GM19025 (cell line): ENCODE results near the gene GPSM3.
"Not testable (repeated sequence)": the region's sequence is repeated elsewhere in the genome, so short reads cannot be mapped to it uniquely, and the experiment has no call there.

Experiments used
- ATAC-seq: cut with Tn5 transposase; IDR thresholded peaks from one replicate; pipeline ENCODE4 v1.9.1; 2021; ENCODE audit warnings: mild to moderate bottlenecking, low read depth, moderate library complexity; ENCODE audit not compliant: unreplicated experiment

GPSM3 gene

DNA sequence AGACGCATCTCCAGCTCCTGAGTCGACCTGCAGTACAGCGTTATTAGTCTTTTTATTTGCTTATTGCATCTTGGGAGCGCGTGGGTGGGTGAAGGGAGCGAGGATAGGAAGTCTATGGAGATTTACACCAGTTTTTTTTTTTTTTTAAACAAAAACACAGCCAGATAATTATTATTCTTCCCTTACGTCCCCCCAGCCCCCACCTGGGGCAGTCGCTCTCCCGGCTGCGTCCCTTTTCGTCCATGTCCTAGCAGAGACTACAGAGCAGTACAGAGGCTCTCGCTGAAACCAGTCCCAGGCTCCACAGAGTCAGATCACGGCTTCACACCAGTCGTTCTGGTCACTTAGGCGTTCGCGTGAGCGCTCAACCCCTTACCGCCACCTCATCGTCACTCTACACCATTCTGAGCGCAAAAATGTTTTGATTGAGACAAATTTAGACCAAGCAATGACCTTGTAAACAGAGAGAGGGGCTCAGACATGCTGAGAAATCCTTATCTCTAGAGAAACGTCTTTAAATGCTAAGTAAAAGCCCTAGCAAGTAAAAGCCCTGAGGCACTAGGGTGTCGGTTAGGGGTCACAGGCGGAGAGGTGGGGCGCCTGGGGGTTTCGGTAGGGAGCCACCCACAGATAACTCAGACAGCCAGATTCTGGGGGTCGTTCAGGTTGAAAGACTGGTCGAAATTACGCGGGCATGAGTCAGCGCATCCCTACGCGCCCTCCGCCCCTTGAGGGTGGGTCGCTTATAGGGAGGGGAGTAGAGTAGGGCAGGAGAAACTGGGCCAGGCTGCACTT lies 39.5 kb downstream of the GPSM3 start:
- ATAC-seq, result no peak

DNA sequence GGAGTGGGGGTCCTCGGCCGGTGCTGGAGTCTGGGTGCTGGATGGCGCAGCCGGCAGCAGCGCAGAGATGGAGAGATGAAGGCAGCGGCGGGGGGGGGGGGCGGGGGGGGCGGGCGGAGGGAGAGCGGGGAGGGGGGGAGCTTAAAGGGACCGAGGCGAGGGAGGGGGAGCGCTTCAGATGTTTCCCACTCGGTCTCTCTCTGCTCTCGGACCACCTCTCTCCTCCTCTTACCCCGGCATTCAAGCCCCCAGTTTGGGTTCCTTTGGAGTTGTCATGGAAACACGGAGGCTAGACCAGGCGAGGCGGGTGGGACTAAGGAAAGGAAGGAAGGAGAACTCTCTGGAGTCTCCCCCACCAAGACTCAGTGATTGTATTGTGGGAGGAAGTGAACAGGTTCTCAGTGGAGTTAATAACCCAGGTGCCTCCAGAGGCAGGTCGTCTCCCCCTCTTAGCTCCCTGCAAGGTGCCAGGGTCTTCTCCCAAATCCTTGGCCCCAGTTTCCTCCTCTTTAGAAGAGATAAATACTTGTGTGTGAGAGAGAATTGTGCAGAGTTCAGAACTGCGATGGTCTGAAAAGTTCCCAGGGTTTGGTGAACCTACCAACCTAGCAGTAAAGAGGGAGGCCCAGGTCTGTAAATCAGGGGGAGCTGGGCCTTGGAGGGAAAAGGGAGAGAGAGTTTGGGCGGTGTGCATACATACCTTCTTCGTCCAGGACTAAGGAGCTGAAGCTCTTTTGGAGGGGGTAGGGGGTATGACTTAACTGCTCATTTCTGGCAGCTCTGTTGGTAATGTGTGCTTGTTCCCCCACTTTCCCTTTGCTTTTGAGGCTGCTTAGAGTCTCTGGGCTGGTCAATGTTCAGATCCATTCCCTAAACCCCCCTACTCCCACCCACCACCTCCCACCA lies 40.3 kb downstream of the GPSM3 start, which contains the start of gene PRRT1:
Gene PRRT1 (minus strand): TSS at position 77 of the 906 bp plus-strand sequence. CDS start 112 bp downstream, outside the sequence.
- ATAC-seq, result no peak

DNA sequence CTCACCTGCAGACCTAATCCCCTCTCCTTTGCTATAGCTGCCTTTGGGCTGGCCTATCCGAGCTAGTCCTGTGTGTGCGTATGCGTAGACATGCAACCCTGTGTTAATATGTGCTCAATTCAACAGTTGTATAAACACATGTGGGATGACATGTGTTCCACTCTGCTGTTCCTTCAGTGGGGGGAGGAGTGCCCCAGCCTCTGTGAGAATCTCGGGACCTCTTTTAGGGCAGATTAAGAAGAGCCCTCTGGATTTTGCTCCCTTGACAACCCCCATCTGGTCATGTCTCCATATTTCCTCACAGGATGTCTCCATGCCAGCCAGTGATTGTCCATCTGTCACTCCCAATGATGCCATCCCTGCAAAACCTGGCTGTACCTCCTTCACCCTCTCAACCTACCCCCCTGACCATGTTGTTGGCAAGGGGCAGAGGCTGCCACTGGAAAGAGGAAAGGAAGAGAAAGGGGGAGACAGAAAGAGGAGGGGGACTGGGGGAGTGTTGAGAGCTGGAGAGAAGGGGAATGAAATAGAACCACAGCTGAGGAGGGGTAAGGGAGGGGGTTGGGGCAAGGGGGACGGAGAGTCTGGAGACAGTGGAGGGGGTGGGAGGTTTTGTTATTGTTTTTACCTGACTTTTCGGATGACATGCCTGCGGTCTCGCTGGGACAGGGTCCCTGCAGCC lies 41.1 kb downstream of the GPSM3 start:
- ATAC-seq, result no peak

DNA sequence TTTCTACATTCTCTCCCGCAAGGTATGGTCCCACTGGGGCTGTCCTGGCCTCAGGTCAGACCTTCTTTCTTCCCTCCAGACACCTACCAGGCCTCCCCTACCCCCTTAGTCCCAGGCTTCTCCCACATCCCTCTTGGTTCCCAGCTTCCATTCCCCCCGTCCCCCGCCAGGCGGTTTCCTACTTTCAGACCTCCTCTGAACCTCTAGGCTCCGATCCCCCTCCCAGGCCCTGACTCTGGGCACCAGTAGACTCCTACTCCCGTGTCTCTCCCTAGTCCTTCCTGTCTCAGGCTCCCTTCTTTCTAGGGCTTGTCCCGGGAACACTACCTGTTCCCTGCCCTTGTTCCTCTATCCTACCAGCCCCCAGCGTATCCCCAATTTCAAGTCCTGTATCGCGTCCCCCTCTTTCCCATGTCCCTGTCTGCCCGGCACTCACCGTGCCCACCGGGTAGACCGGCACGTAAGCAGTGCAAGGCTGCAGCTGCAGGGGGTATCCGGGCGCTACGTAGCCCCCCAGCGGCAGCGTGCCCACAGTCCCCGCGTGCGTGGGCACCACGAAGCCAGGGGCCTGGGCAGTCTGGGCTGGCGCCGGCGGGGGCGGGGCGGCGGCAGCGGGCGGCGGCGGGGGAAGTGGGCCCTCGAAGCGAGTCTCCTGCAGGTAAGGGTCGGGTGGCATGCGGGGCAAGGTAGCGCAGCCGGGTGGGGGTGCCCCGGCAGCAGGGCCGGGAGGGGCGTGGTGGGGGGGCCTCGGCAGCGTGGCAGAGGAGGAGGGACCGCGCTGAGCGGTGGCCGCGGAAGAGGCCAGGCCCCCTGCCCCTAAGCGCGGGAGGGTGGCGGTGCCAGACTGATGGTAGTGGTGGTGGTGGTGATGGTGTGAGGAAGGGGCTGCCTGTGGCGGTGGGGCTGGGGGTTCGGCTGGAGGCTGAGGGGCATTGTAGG lies 42.2 kb downstream of the GPSM3 start:
- no peak for ATAC-seq

DNA sequence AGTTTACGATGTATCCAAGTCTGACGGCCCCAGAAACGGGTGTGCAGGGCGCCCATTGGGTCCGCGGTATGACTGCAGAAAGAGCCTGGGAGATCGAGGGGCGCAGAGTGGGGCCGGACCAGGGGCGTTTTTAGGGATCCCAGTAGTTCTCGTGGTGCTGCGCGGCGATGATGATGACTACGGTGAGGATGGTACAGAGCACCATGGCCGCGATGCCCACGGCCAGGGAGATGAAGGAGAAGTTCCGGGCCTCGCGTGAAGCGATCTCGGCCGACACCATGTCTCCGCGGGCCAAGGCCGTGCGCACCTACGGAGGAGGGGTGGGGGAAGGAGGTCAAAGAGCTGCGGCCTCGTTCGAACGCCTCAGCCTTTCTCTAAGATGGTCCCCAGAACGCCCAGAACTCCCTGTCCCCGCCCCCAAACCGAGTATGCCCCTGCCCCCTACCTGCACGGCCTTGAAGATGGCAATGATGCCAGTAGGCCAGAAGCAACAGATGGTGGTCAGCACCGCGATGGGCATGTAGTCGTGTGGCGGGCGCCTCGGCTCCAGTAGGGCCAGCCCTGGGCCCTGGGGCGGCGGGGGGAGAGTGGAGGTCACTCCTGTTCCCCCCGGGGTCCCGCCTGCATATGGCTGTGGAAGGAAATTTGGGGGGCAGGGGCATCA lies 43.2 kb downstream of the GPSM3 start:
- ATAC-seq, result no peak

DNA sequence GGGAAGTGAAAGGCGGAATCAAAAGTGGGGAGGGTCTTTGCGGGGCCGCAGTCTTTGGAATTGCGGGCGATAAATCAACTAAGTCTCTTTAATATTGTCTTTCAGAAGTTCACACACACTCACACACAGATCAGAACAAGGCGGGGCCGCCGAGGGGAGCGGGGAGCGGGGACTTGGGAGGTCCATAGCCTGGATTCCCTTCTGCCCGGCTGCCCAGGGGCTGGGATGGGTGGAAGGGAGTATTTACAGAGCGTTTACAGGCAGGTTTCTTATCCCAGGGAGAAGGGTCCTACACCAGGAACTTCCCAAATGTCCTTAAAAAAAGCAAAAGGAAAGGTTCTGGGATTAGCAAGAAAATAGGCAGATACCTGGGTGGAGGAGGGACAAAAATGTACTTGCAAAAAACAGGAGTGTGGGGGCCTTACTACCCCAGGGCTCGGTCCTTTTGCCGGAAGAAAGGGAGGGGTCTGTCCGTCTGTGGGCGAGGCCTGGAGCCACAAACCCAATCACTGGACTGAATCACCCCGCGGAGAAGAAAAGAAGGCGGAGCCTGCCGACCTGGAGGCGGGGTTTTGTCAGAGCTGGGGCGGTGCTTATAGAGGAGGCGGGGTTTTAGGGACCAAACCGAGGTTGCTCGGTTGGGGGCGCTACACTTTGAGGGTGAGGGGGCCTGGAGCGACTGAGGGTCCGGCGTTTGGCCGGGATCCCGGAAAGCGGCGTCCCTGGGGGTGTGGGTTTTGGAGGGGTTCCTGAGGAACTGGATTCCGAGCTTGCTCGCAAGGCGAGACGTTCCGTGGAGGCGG lies 44.0 kb downstream of the GPSM3 start:
- ATAC-seq, result no peak

DNA sequence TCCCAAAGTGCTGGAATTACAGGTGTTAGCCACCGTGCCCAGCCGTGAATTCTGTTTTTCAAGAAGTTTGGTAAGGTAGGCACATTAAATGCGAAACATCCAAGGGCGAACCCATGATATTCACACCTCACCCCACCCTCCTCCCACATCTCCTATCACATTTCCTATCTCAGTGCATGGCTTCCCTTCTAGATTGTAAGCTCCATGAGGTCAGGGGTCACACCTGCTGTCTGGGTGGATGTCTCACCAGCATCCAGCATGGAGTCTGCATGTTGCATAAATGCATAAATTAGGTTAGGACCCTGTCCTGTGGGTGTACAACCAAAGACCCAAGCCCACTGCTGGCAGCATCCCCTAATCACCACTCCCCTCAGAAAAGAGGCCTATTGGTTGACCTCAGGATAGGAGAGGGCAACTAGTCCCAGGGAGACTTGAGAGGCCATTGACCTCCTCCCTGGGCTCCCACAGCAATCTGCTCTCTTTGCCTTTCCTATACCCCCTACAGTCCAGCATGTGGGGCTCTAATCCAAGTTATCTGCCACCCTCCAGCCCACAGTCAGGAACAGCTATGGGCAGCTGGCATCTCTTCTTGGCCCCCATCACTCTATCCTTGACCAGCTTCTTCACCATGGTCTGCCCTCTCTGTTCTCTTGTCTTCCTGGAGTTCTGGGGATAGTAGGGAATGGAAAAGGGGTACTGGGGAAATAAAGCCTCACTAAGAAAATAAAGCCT lies 44.9 kb downstream of the GPSM3 start:
- no peak for ATAC-seq

DNA sequence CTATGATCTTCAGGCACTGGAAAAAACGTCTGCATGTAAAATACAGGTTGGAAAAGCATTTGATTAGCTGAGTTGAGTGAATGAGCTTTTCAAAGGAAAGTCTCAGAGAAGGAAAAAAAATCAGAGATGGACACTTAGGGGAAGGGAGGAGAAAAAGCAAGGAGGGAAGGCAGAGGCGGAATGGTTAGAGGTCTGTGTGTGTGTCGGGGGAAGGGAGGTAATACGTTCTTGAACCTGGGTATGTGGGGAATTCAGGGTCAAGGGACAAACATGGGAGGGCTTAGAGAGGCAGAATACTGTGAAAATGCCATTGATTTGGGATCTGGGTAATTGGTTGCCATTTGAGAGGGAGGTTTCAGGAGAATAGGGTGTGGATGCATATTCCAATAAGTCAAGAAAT lies 45.8 kb downstream of the GPSM3 start:
- ATAC-seq, result no peak

DNA sequence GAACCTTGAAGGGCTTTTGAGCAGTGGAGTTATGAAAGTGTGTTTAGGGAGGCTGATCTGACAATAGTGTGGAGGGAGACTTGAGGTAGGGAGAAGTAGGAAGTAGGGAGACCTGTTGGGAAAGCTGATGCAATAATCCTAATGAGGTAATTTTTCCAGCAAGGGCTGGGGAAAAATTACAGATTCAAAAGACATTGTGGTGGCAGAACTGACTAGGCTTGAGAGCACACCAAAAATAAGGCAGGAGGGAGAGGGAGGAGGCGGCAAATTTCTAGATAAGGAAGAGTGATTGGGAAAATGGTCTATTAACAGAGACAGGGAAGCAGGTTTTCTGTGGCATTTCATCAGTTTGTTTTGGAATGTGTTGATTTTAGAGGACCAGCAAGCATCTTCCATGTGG lies 46.2 kb downstream of the GPSM3 start:
- no peak for ATAC-seq

DNA sequence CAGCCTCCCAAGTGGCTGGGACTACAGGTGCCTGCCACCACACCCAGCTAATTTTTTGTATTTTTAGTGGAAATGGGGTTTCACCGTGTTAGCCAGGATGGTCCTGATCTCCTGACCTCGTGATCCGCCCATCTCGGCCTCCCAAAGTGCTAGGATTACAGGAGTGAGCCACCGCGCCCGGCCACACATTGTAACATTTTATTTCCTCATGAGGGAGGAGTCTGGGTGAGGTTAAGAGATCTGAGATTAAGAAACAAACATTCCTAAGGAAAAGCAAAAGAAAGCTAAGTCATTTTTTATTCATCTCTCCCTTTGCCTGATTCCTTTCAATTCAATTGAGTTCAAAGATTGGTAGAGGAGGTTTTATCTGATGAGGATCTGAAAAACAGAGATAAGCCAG lies 48.2 kb downstream of the GPSM3 start:
- not testable (repeated sequence) for ATAC-seq
